H9 (cell line): ENCODE data around the gene CRYGN. TPM values are rescaled to one million over a fixed set of nuclear protein-coding genes. Genes with fewer than 3 reads are reported as not detected.

ENCODE experiments used
- DNase-seq: peaks from one replicate; pipeline ENCODE4 v3.0.0-alpha.2; 2017
- H2AFZ ChIP-seq: one replicate; pipeline ENCODE4 v1.6.1; 2013; ENCODE audit warnings: mild to moderate bottlenecking, low read length, control low read depth, moderate library complexity
- H2AK5ac ChIP-seq: 2 replicates; pipeline ENCODE4 v1.6.1; 2013; ENCODE audit warnings: low read length, control low read depth, mixed read lengths; ENCODE audit not compliant: insufficient read length
- H2BK120ac ChIP-seq: one replicate; pipeline ENCODE4 v1.6.1; 2013; ENCODE audit warnings: low read depth, mild to moderate bottlenecking, low read length, control low read depth, inconsistent platforms; ENCODE audit not compliant: poor library complexity, severe bottlenecking
- H2BK12ac ChIP-seq: 2 replicates; pipeline ENCODE4 v1.6.1; 2013; ENCODE audit warnings: low read length, control low read depth, mixed read lengths, low read depth; ENCODE audit not compliant: insufficient read length
- H2BK15ac ChIP-seq: 2 replicates; pipeline ENCODE4 v1.6.1; 2013; ENCODE audit warnings: low read depth, low read length, control low read depth
- H2BK20ac ChIP-seq: one replicate; pipeline ENCODE4 v1.6.1; 2013; ENCODE audit warnings: low read depth, mild to moderate bottlenecking, low read length, control low read depth, inconsistent platforms; ENCODE audit not compliant: poor library complexity, severe bottlenecking
- H2BK5ac ChIP-seq: 2 replicates; pipeline ENCODE4 v1.6.1; 2013; ENCODE audit warnings: low read length, control low read depth, mixed read lengths; ENCODE audit not compliant: insufficient read length
- H3K14ac ChIP-seq: 2 replicates; pipeline ENCODE4 v1.6.1; 2013; ENCODE audit warnings: low read length, control low read depth; ENCODE audit not compliant: insufficient read depth
- H3K18ac ChIP-seq: 2 replicates; pipeline ENCODE4 v1.6.1; 2013; ENCODE audit warnings: low read depth, mild to moderate bottlenecking, mixed read lengths, low read length, control low read depth; ENCODE audit not compliant: insufficient read length
- H3K23ac ChIP-seq: 2 replicates; pipeline ENCODE4 v1.6.1; 2013; ENCODE audit warnings: low read length, control low read depth, mixed read lengths, low read depth; ENCODE audit not compliant: insufficient read length
- H3K23me2 ChIP-seq: 2 replicates; pipeline ENCODE4 v1.6.1; 2013; ENCODE audit warnings: low read depth, mild to moderate bottlenecking, mixed read lengths, low read length, control low read depth; ENCODE audit not compliant: insufficient read length, poor library complexity, severe bottlenecking
- H3K27ac ChIP-seq: 2 replicates; pipeline ENCODE4 v1.5.1; 2013; ENCODE audit warnings: low read length, control low read depth, mixed read lengths, low read depth; ENCODE audit not compliant: insufficient read length
- H3K27me3 ChIP-seq: 2 replicates; pipeline ENCODE4 v1.6.1; 2013; ENCODE audit warnings: low read length, control low read depth, inconsistent platforms; ENCODE audit not compliant: insufficient read depth
- H3K4ac ChIP-seq: 2 replicates; pipeline ENCODE4 v1.6.1; 2013; ENCODE audit warnings: low read depth, mild to moderate bottlenecking, control low read depth, inconsistent platforms, low read length, moderate library complexity
- H3K4me1 ChIP-seq: 2 replicates; pipeline ENCODE4 v1.6.1; 2013; ENCODE audit warnings: low read length, control low read depth, inconsistent platforms; ENCODE audit not compliant: insufficient read depth
- H3K4me2 ChIP-seq: 2 replicates; pipeline ENCODE4 v1.6.1; 2013; ENCODE audit warnings: low read length, control low read depth, mixed read lengths; ENCODE audit not compliant: insufficient read length, insufficient read depth
- H3K56ac ChIP-seq: 2 replicates; pipeline ENCODE4 v1.6.1; 2013; ENCODE audit warnings: low read depth, mild to moderate bottlenecking, mixed read lengths, low read length, control low read depth; ENCODE audit not compliant: insufficient read length
- H3K79me1 ChIP-seq: 2 replicates; pipeline ENCODE4 v1.6.1; 2013; ENCODE audit warnings: low read depth, mild to moderate bottlenecking, moderate library complexity, low read length, control low read depth, inconsistent platforms; ENCODE audit not compliant: insufficient read depth, poor library complexity, severe bottlenecking
- H3K79me2 ChIP-seq: 2 replicates; pipeline ENCODE4 v1.6.1; 2013; ENCODE audit warnings: low read length, control low read depth, inconsistent platforms; ENCODE audit not compliant: insufficient read depth
- H3K9ac ChIP-seq: 2 replicates; pipeline ENCODE4 v1.6.1; 2013; ENCODE audit warnings: low read length, control low read depth, mixed read lengths; ENCODE audit not compliant: insufficient read length; ENCODE audit errors: extremely low read depth
- H3K9me3 ChIP-seq: one replicate; pipeline ENCODE4 v1.6.1; 2013; ENCODE audit warnings: low read depth, low read length, inconsistent platforms; ENCODE audit not compliant: control insufficient read depth
- H3T11ph ChIP-seq: one replicate; pipeline ENCODE4 v1.6.1; 2013; ENCODE audit warnings: mild to moderate bottlenecking, low read length, control low read depth, inconsistent platforms
- H4K20me1 ChIP-seq: one replicate; pipeline ENCODE4 v1.6.1; 2013; ENCODE audit not compliant: control insufficient read depth, insufficient read length, insufficient read depth
- H4K5ac ChIP-seq: 2 replicates; pipeline ENCODE4 v1.6.1; 2013; ENCODE audit warnings: low read depth, mild to moderate bottlenecking, mixed read lengths, low read length, control low read depth; ENCODE audit not compliant: insufficient read length
- H4K8ac ChIP-seq: replicated peaks from 2 replicates; pipeline ENCODE4 v1.6.1; 2013; ENCODE audit warnings: low read length, control low read depth, mixed read lengths, low read depth; ENCODE audit not compliant: insufficient read length
- H4K91ac ChIP-seq: 2 replicates; pipeline ENCODE4 v1.6.1; 2013; ENCODE audit warnings: low read depth, mild to moderate bottlenecking, moderate library complexity, mixed read lengths, low read length, control low read depth; ENCODE audit not compliant: insufficient read length
- H3K27ac Mint-ChIP-seq, 3 experiments: 2 replicates in 2 of 3; 3 replicates in 1 of 3; pipeline ENCODE4 v1.8.0; 2020 to 2021; ENCODE audit warnings: mixed read lengths in 3 of 3, mild to moderate bottlenecking in 1 of 3, moderate library complexity in 1 of 3
- H3K27me3 Mint-ChIP-seq: 2 replicates; pipeline ENCODE4 v1.8.0; 2021; ENCODE audit warnings: low read depth, mild to moderate bottlenecking, moderate library complexity, mixed read lengths
- H3K36me3 Mint-ChIP-seq, 3 experiments: 2 replicates in 2 of 3; 3 replicates in 1 of 3; pipeline ENCODE4 v1.8.0; 2020 to 2021; ENCODE audit warnings: low read depth in 3 of 3, mixed read lengths in 3 of 3; ENCODE audit not compliant: insufficient read depth in 1 of 3
- H3K4me1 Mint-ChIP-seq, 2 experiments: 2 replicates each; pipeline ENCODE4 v1.8.0; 2020; ENCODE audit warnings: mixed read lengths in 2 of 2
- H3K4me3 Mint-ChIP-seq, 2 experiments: 2 replicates in 1 of 2; 3 replicates in 1 of 2; pipeline ENCODE4 v1.8.0; 2020 to 2021; ENCODE audit warnings: mild to moderate bottlenecking in 2 of 2, mixed read lengths in 2 of 2, moderate library complexity in 1 of 2
- H3K9me3 Mint-ChIP-seq, 2 experiments: 2 replicates in 1 of 2; 3 replicates in 1 of 2; pipeline ENCODE4 v1.8.0; 2020; ENCODE audit warnings: mild to moderate bottlenecking in 2 of 2, mixed read lengths in 2 of 2, moderate library complexity in 1 of 2
- WGBS: extraction: QIAGEN DNeasy Blood & Tissue Kit; methylation state at CpG from one replicate; pipeline ENCODE4 v1.1.7; 2013; ENCODE audit warnings: missing lambda C conversion rate, low lambda C conversion rate, mixed read lengths; ENCODE audit not compliant: insufficient read length; ENCODE audit errors: extremely low coverage; 5-methylcytosine and 5-hydroxymethylcytosine counted together
- total RNA-seq: library from RNA; stranded (reverse); gene quantifications from 2 replicates; pipeline ENCODE4 v1.2.1, GENCODE V29; 2021
- TF ChIP-seq, protein P1 (sequence below): fragments of 200-600 bp; sonication (generic); conservative IDR thresholded peaks from 3 replicates; pipeline ENCODE4 v1.8.0; 2021; ENCODE audit warnings: antibody characterized with exemption, mild to moderate bottlenecking

The CRYGN gene
- total RNA-seq, 1 experiment from 2014 or later: 1.8 TPM

DNA sequence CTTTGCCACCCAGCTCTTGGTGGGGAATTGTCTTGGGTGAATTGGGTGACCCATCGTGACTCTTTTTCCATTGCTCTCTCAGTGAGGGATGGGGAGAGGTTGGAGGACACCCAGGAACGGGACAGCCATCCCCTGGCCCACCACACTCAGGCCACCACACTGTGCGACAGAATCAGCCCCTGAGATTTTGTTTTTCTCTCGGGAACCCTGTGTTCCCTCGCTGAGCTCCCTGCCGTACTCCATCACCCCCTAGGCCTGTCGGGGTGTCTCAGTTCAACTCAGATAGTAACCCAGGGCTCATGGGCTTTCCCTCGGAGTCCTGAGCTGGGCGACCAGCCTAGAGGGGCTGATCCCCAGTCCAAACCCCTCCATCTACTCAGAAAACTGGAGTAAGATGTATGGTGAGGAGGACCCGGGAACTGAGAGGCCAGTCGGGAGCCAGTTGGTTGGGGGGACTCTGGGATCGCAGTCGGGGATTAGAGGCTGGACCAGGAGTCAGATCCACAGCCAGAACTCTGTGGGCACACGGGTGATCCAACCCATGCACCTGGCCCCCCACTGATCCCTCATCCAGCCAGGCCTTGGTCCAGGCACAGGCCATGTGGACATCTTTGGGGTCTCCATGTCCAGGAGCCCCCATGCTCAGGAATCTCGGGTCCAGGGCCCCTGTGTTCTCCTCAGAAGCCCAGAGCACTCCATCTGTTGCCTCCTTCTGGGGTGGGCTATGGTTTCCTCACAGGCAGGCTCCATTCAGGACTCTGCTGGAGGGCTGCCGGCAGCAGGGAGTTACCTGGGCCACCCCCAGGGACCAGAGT lies 9.3 kb downstream of the CRYGN start:
- no peak overlapping the region for H2AK5ac ChIP-seq
- no peak overlapping the region for H2AFZ ChIP-seq
- H3K4ac ChIP-seq: no peak overlapping the region
- Mint-ChIP-seq H3K36me3 (no peaks in the 10 kb centered on the region; a peak in 1 of 7 replicates), H3K27me3 (peaks cover 4% of the 10 kb centered on the region), H3K4me1 (peaks cover 33 to 41% of the 10 kb centered on the region in 2 experiments), H3K9me3 (no peaks in the 10 kb centered on the region), H3K4me3 (no peak overlapping the region; a peak in 1 of 5 replicates), H3K27ac (no peak overlapping the region; a peak in 1 of 7 replicates)
- no peak overlapping the region for H4K8ac ChIP-seq
- H2BK12ac ChIP-seq: no peak overlapping the region
- H3K23me2 ChIP-seq: no peaks in the 10 kb centered on the region
- no peaks in the 10 kb centered on the region for H3K79me1 ChIP-seq
- no peaks in the 10 kb centered on the region for H3K79me2 ChIP-seq
- H4K5ac ChIP-seq: no peak overlapping the region
- no peak overlapping the region for H4K91ac ChIP-seq
- no peak overlapping the region for H2BK5ac ChIP-seq
- no peak overlapping the region for H3K9ac ChIP-seq
- H3K4me2 ChIP-seq: no peak overlapping the region
- no peaks in the 10 kb centered on the region for H4K20me1 ChIP-seq
- H3T11ph ChIP-seq: no peak overlapping the region
- no peak overlapping the region for H2BK15ac ChIP-seq
- H3K18ac ChIP-seq: no peak overlapping the region
- H3K4me1 ChIP-seq: peaks cover 3% of the 10 kb centered on the region; the same call in 1 of the 2 replicates
- TF ChIP-seq, protein P1, sequence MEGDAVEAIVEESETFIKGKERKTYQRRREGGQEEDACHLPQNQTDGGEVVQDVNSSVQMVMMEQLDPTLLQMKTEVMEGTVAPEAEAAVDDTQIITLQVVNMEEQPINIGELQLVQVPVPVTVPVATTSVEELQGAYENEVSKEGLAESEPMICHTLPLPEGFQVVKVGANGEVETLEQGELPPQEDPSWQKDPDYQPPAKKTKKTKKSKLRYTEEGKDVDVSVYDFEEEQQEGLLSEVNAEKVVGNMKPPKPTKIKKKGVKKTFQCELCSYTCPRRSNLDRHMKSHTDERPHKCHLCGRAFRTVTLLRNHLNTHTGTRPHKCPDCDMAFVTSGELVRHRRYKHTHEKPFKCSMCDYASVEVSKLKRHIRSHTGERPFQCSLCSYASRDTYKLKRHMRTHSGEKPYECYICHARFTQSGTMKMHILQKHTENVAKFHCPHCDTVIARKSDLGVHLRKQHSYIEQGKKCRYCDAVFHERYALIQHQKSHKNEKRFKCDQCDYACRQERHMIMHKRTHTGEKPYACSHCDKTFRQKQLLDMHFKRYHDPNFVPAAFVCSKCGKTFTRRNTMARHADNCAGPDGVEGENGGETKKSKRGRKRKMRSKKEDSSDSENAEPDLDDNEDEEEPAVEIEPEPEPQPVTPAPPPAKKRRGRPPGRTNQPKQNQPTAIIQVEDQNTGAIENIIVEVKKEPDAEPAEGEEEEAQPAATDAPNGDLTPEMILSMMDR: no peak
- H2BK20ac ChIP-seq: no peak overlapping the region
- no peaks in the 10 kb centered on the region for H3K27me3 ChIP-seq
- H3K23ac ChIP-seq: no peak overlapping the region
- no CpG with 5 or more reads among the region's 16 CpGs for WGBS
- no peak overlapping the region for H3K14ac ChIP-seq
- H2BK120ac ChIP-seq: no peak overlapping the region
- DNase-seq: no peak
- H3K56ac ChIP-seq: no peak overlapping the region
- H3K27ac ChIP-seq: no peak overlapping the region
- H3K9me3 ChIP-seq: no peaks in the 10 kb centered on the region
